Vagina (tissue), 2 donors: ENCODE measurements around the gene GFI1. TPM values are rescaled to one million over a fixed set of nuclear protein-coding genes. Genes with fewer than 3 reads are reported as not detected.

Source experiments
- DNase-seq, 2 donors: peaks; one replicate each; pipeline ENCODE4 v3.0.0-alpha.2; 2017; ENCODE audit errors: extremely low spot score in 2 of 2
- H3K27ac ChIP-seq: fragments of 200-600 bp; sonication (generic); one replicate; pipeline ENCODE4 v1.5.1; 2019
- H3K27me3 ChIP-seq: fragments of 200-600 bp; sonication (generic); one replicate; pipeline ENCODE4 v1.5.1; 2019
- H3K36me3 ChIP-seq, 2 donors: fragments of 200-600 bp; sonication (generic); one replicate each; pipeline ENCODE4 v1.5.1; 2017 to 2019
- H3K4me1 ChIP-seq: fragments of 200-600 bp; sonication (generic); one replicate; pipeline ENCODE4 v1.5.1; 2019
- H3K4me3 ChIP-seq, 2 donors: fragments of 200-600 bp; sonication (generic); 1 replicate in 1 of 2; 2 replicates in 1 of 2; pipeline ENCODE4 v1.5.1; 2016 to 2019
- H3K9me3 ChIP-seq: fragments of 200-600 bp; sonication (generic); one replicate; pipeline ENCODE4 v1.5.1; 2019
- CTCF ChIP-seq, 3 experiments: fragments of 450-650 bp in 2 of 3; fragments of 200-600 bp in 1 of 3; sonication (generic) in 1 of 3; IDR thresholded peaks; one replicate each; pipeline ENCODE4 v1.5.1; 2017 to 2019; ENCODE audit warnings: antibody characterized with exemption in 3 of 3, mild to moderate bottlenecking in 2 of 3, moderate library complexity in 2 of 3
- POLR2A ChIP-seq, 2 donors: fragments of 450-650 bp; IDR thresholded peaks; one replicate each; pipeline ENCODE4 v1.6.1; 2017; ENCODE audit warnings: antibody characterized with exemption in 2 of 2, mild to moderate bottlenecking in 2 of 2, moderate library complexity in 2 of 2
- POLR2AphosphoS5 ChIP-seq, 2 donors: sonication (generic); formaldehyde crosslinking; IDR thresholded peaks; one replicate each; pipeline ENCODE4 v1.9.0; 2017; ENCODE audit warnings: antibody characterized with exemption in 2 of 2, mild to moderate bottlenecking in 2 of 2, low read depth in 1 of 2; ENCODE audit not compliant: insufficient read depth in 1 of 2
- intact Hi-C: fragments of 100-400 bp; cut with DNase I; formaldehyde crosslinking; loops from one replicate; pipeline ENCODE4 v1.15.1; 2023
- total RNA-seq: library from RNA; depleted of rRNA; stranded (reverse); fragments of >200 nt; gene quantifications from one replicate; pipeline ENCODE4 v1.2.3, GENCODE V29; 2016

GFI1 gene
- total RNA-seq, 1 donor from 2014 or later, result 3.9 TPM

GRCh38 chr1:92503926-92504285 is 17.2 kb upstream of the GFI1 start:
- TF ChIP-seq CTCF (IDR thresholded peaks at IDR 0.05), result no peak
- no peak for TF ChIP-seq POLR2A (IDR thresholded peaks at IDR 0.05)
- H3K4me1 ChIP-seq, result no peaks in the 10 kb centered on the region
- intact Hi-C loops, result no loop called here
- no peaks in the 10 kb centered on the region for H3K36me3 ChIP-seq
- no peaks in the 10 kb centered on the region for H3K9me3 ChIP-seq
- H3K4me3 ChIP-seq, result no peak overlapping the region
- H3K27ac ChIP-seq, result no peak overlapping the region
- no peaks in the 10 kb centered on the region for H3K27me3 ChIP-seq
- no peak for DNase-seq

GRCh38 chr1:92503043-92503925 is 16.6 kb upstream of the GFI1 start:
- TF ChIP-seq POLR2AphosphoS5 (IDR thresholded peaks at IDR 0.05; ENCODE audit: insufficient read depth in 1 of 2, low read depth in 1 of 2), result no peak
- no peak for TF ChIP-seq POLR2A (IDR thresholded peaks at IDR 0.05)
- TF ChIP-seq CTCF (IDR thresholded peaks at IDR 0.05), result no peak
- Histone ChIP-seq H3K36me3 (no peaks in the 10 kb centered on the region), H3K27me3 (no peaks in the 10 kb centered on the region), H3K4me3 (no peak overlapping the region), H3K9me3 (no peaks in the 10 kb centered on the region), H3K27ac (no peak overlapping the region), H3K4me1 (no peaks in the 10 kb centered on the region)
- intact Hi-C loops, result no loop called here
- no peak for DNase-seq

- TF ChIP-seq CTCF (IDR thresholded peaks at IDR 0.05) (no peak), POLR2A (IDR thresholded peaks at IDR 0.05) (no peak), POLR2AphosphoS5 (IDR thresholded peaks at IDR 0.05; ENCODE audit: insufficient read depth in 1 of 2, low read depth in 1 of 2) (no peak)
- intact Hi-C loops, result no loop called here
- no peak overlapping the region for H3K4me3 ChIP-seq
- H3K27me3 ChIP-seq, result no peaks in the 10 kb centered on the region
- no peak for DNase-seq
- H3K4me1 ChIP-seq, result no peaks in the 10 kb centered on the region
- H3K9me3 ChIP-seq, result no peaks in the 10 kb centered on the region
- no peaks in the 10 kb centered on the region for H3K36me3 ChIP-seq
- no peak overlapping the region for H3K27ac ChIP-seq
Observed at GRCh38 chr1:92502247-92502646, 15.5 kb upstream of the GFI1 start.

GRCh38 chr1:92500552-92500951 is 13.8 kb upstream of the GFI1 start:
- Histone ChIP-seq H3K4me1 (no peaks in the 10 kb centered on the region), H3K9me3 (no peaks in the 10 kb centered on the region), H3K27ac (no peak overlapping the region), H3K4me3 (no peak overlapping the region), H3K36me3 (no peaks in the 10 kb centered on the region), H3K27me3 (no peaks in the 10 kb centered on the region)
- intact Hi-C loops, result no loop called here
- no peak for DNase-seq
- no peak for TF ChIP-seq CTCF (IDR thresholded peaks at IDR 0.05)
- no peak for TF ChIP-seq POLR2A (IDR thresholded peaks at IDR 0.05)
- TF ChIP-seq POLR2AphosphoS5 (IDR thresholded peaks at IDR 0.05; ENCODE audit: insufficient read depth in 1 of 2, low read depth in 1 of 2), result no peak

- H3K4me1 ChIP-seq, result no peaks in the 10 kb centered on the region
- H3K27ac ChIP-seq, result no peak overlapping the region
- H3K4me3 ChIP-seq, result no peak overlapping the region
- no peaks in the 10 kb centered on the region for H3K27me3 ChIP-seq
- DNase-seq, result no peak
- TF ChIP-seq POLR2A (IDR thresholded peaks at IDR 0.05) (no peak), CTCF (IDR thresholded peaks at IDR 0.05) (no peak), POLR2AphosphoS5 (IDR thresholded peaks at IDR 0.05; ENCODE audit: insufficient read depth in 1 of 2, low read depth in 1 of 2) (no peak)
- intact Hi-C loops, result no loop called here
- no peaks in the 10 kb centered on the region for H3K36me3 ChIP-seq
- H3K9me3 ChIP-seq, result no peaks in the 10 kb centered on the region
Observed at GRCh38 chr1:92495392-92496063, 8.8 kb upstream of the GFI1 start.
